Stimulated activated CD4-positive, alpha-beta T cell treated with anti-CD3 and anti-CD28 coated beads, Interleukin-12 subunit alpha, Interleukin-12 subunit beta, amount 100 ng/mL, for 48 hours (primary cell): ENCODE measurements around the gene AFG3L2.
A peak's percentile ranks its signal among the peaks of the same experiment; 100 is the strongest.
"Not testable (repeated sequence)": the region's sequence is repeated elsewhere in the genome, so short reads cannot be mapped to it uniquely, and the experiment has no call there.

Source experiments
- DNase-seq, 3 donors: peaks; one replicate each; pipeline ENCODE4 v3.0.0-alpha.2; 2020; ENCODE audit warnings: low read depth in 2 of 3, low spot score in 1 of 3

AFG3L2 gene

GRCh38 chr18:12376754-12377555 lies at the start of gene AFG3L2:
Gene AFG3L2 (minus strand): TSS chr18:12377227. CDS start chr18:12377082, 145 bp downstream.
- peak; percentile 100 for DNase-seq

- no peak for DNase-seq
These were observed 47.2 kb upstream of the AFG3L2 start for GRCh38 chr18:12424252-12424651.

GRCh38 chr18:12423820-12424219 lies 46.8 kb upstream of the AFG3L2 start:
- no peak for DNase-seq

GRCh38 chr18:12423393-12423792 lies 46.4 kb upstream of the AFG3L2 start:
- no peak for DNase-seq

- DNase-seq = no peak
These were observed 45.9 kb upstream of the AFG3L2 start for GRCh38 chr18:12422936-12423335.

GRCh38 chr18:12421732-12422131 lies 44.7 kb upstream of the AFG3L2 start:
- DNase-seq = no peak

- DNase-seq = no peak
These were observed 43.9 kb upstream of the AFG3L2 start for GRCh38 chr18:12420821-12421421.

GRCh38 chr18:12417687-12418086 lies 40.7 kb upstream of the AFG3L2 start:
- DNase-seq = no peak

- no peak for DNase-seq
These were observed 39.2 kb upstream of the AFG3L2 start for GRCh38 chr18:12416098-12416729.

GRCh38 chr18:12411456-12411855 lies 34.4 kb upstream of the AFG3L2 start:
- no peak for DNase-seq

- DNase-seq = not testable (repeated sequence)
These were observed 33.7 kb upstream of the AFG3L2 start for GRCh38 chr18:12410747-12411146.

- DNase-seq = no peak
These were observed 33.1 kb upstream of the AFG3L2 start for GRCh38 chr18:12410081-12410481.

GRCh38 chr18:12409469-12409868 lies 32.4 kb upstream of the AFG3L2 start:
- no peak for DNase-seq

GRCh38 chr18:12408247-12408869 lies 31.3 kb upstream of the AFG3L2 start:
- DNase-seq = no peak

GRCh38 chr18:12406371-12407111 lies 29.5 kb upstream of the AFG3L2 start:
- no peak for DNase-seq

- DNase-seq = no peak
These were observed 28.0 kb upstream of the AFG3L2 start for GRCh38 chr18:12405066-12405465.

GRCh38 chr18:12403601-12404506 lies 26.8 kb upstream of the AFG3L2 start:
- no peak for DNase-seq

- DNase-seq = no peak
These were observed 24.9 kb upstream of the AFG3L2 start for GRCh38 chr18:12401881-12402280.

GRCh38 chr18:12399231-12399630 lies 22.2 kb upstream of the AFG3L2 start:
- DNase-seq = no peak

GRCh38 chr18:12398625-12399024 lies 21.6 kb upstream of the AFG3L2 start:
- no peak for DNase-seq
